SK-N-MC (cell line): ENCODE data around the gene GNG13.

Experiments used
- EZH2 ChIP-seq: fragments of 200-600 bp; sonication (generic); IDR thresholded peaks from one replicate; pipeline ENCODE4 v1.6.1; 2017; ENCODE audit warnings: antibody characterized with exemption
- FOXP2 ChIP-seq: optimal IDR thresholded peaks from 2 replicates; pipeline ENCODE3; 2011; ENCODE audit warnings: mild to moderate bottlenecking, moderate library complexity; ENCODE audit not compliant: insufficient read depth; ENCODE audit errors: extremely low read length, control extremely low read depth
- POLR2AphosphoS5 ChIP-seq: IDR thresholded peaks from 2 replicates; pipeline ENCODE4 v1.6.1; 2012; ENCODE audit warnings: mild to moderate bottlenecking, low read depth, low read length, borderline replicate concordance

GRCh38 chr16:794853-795466 is 5.6 kb downstream of the GNG13 start:
- TF ChIP-seq EZH2 (no peak), POLR2AphosphoS5 (no peak), FOXP2 (no peak)
